Breast epithelium (tissue), 3 donors: Measurements from ENCODE around the gene ANK2.

Experiments
- POLR2A ChIP-seq: fragments of 450-650 bp; IDR thresholded peaks from one replicate; pipeline ENCODE4 v1.6.1; 2016; ENCODE audit warnings: antibody characterized with exemption, mild to moderate bottlenecking, moderate library complexity
- POLR2AphosphoS5 ChIP-seq, 3 donors: sonication (generic); formaldehyde crosslinking; IDR thresholded peaks; one replicate each; pipeline ENCODE4 v1.6.1; 2017; ENCODE audit warnings: antibody characterized with exemption in 3 of 3
- TF ChIP-seq, protein P1 (sequence below), 3 donors: fragments of 450-650 bp; IDR thresholded peaks; one replicate each; pipeline ENCODE4 v1.5.1; 2016 to 2017; ENCODE audit warnings: antibody characterized with exemption in 3 of 3, mild to moderate bottlenecking in 3 of 3, moderate library complexity in 3 of 3

DNA sequence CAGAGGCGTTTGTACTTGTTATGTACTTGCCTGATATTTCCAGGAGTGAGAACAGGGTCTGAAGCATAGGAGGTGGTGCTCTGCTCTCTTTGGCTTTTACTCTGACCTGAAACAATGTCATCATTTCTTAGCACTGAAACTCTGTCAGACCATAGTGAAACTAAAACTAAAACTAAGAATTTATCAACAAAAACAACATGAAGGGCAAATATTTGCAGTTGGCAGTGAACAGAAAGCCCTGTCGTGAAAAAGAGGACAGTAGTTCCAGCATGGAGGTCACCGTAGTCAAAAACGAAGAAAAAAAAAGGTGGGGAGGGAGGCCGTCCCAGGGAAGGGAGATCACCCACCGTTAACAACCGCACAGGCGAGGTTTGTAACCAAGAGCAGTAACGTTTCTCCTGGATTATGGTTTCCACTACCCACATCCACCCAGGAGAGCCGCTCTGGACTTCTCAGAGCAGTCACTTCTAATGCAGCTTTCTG is 97.5 kb downstream of the ANK2 start:
- TF ChIP-seq POLR2A, result no peak
- no peak for TF ChIP-seq POLR2AphosphoS5 (IDR thresholded peaks at IDR 0.05)
- TF ChIP-seq, protein P1, sequence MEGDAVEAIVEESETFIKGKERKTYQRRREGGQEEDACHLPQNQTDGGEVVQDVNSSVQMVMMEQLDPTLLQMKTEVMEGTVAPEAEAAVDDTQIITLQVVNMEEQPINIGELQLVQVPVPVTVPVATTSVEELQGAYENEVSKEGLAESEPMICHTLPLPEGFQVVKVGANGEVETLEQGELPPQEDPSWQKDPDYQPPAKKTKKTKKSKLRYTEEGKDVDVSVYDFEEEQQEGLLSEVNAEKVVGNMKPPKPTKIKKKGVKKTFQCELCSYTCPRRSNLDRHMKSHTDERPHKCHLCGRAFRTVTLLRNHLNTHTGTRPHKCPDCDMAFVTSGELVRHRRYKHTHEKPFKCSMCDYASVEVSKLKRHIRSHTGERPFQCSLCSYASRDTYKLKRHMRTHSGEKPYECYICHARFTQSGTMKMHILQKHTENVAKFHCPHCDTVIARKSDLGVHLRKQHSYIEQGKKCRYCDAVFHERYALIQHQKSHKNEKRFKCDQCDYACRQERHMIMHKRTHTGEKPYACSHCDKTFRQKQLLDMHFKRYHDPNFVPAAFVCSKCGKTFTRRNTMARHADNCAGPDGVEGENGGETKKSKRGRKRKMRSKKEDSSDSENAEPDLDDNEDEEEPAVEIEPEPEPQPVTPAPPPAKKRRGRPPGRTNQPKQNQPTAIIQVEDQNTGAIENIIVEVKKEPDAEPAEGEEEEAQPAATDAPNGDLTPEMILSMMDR (IDR thresholded peaks at IDR 0.05), result no peak
